Parathyroid adenoma (tissue), 2 donors: ENCODE results near the gene APC2.

Experiments used
- H2AFZ ChIP-seq: fragments of 300-600 bp; sonication (generic); one replicate; pipeline ENCODE4 v1.7.0; 2017; ENCODE audit warnings: antibody characterized with exemption, mild to moderate bottlenecking
- H3K27ac ChIP-seq: fragments of 300-600 bp; sonication (generic); one replicate; pipeline ENCODE4 v1.7.0; 2017
- H3K27me3 ChIP-seq: fragments of 300-600 bp; sonication (generic); one replicate; pipeline ENCODE4 v1.7.0; 2017; ENCODE audit warnings: low read length; ENCODE audit not compliant: control insufficient read depth, insufficient read depth
- H3K36me3 ChIP-seq: fragments of 300-600 bp; sonication (generic); one replicate; pipeline ENCODE4 v1.7.0; 2017; ENCODE audit warnings: low read length; ENCODE audit not compliant: control insufficient read depth, insufficient read depth
- H3K4me1 ChIP-seq: fragments of 300-600 bp; sonication (generic); one replicate; pipeline ENCODE4 v1.7.0; 2017; ENCODE audit warnings: control low read depth
- H3K4me2 ChIP-seq: fragments of 300-600 bp; sonication (generic); one replicate; pipeline ENCODE4 v1.7.0; 2017; ENCODE audit warnings: low read length
- H3K4me3 ChIP-seq: fragments of 300-600 bp; sonication (generic); one replicate; pipeline ENCODE4 v1.7.0; 2017; ENCODE audit warnings: low read depth, low read length
- H3K79me2 ChIP-seq: fragments of 300-600 bp; sonication (generic); one replicate; pipeline ENCODE4 v1.7.0; 2017; ENCODE audit warnings: control low read depth
- H3K9ac ChIP-seq: fragments of 300-600 bp; sonication (generic); one replicate; pipeline ENCODE4 v1.7.0; 2017; ENCODE audit warnings: mild to moderate bottlenecking
- H3K9me3 ChIP-seq: fragments of 300-600 bp; sonication (generic); one replicate; pipeline ENCODE4 v1.7.0; 2017; ENCODE audit warnings: low read length; ENCODE audit not compliant: control insufficient read depth
- CTCF ChIP-seq: fragments of 300-600 bp; sonication (generic); IDR thresholded peaks from one replicate; pipeline ENCODE4 v1.7.0; 2017; ENCODE audit warnings: antibody characterized with exemption, mild to moderate bottlenecking
- donor health status: primary hyperparathyroidism.

Gene APC2

GRCh38 chr19:1434577-1435060 is 15.3 kb upstream of the APC2 start:
- Histone ChIP-seq H2AFZ (no peak overlapping the region), H3K4me2 (no peak overlapping the region), H3K9ac (no peak overlapping the region), H3K4me1 (peaks cover 3% of the 10 kb centered on the region), H3K36me3 (no peaks in the 10 kb centered on the region), H3K79me2 (peaks cover 10% of the 10 kb centered on the region), H3K9me3 (no peaks in the 10 kb centered on the region), H3K4me3 (no peak overlapping the region), H3K27ac (no peak overlapping the region), H3K27me3 (no peaks in the 10 kb centered on the region)
- TF ChIP-seq CTCF = no peak

GRCh38 chr19:1435378-1435989 is 14.4 kb upstream of the APC2 start:
- no peak overlapping the region for H2AFZ ChIP-seq
- no peaks in the 10 kb centered on the region for H3K9me3 ChIP-seq
- H3K4me1 ChIP-seq = peaks cover 5% of the 10 kb centered on the region
- no peaks in the 10 kb centered on the region for H3K36me3 ChIP-seq
- H3K79me2 ChIP-seq = peaks cover 6% of the 10 kb centered on the region
- H3K27ac ChIP-seq = no peak overlapping the region
- H3K4me2 ChIP-seq = no peak overlapping the region
- H3K27me3 ChIP-seq = no peaks in the 10 kb centered on the region
- no peak overlapping the region for H3K9ac ChIP-seq
- no peak for TF ChIP-seq CTCF
- no peak overlapping the region for H3K4me3 ChIP-seq

- TF ChIP-seq CTCF = no peak
- Histone ChIP-seq H3K36me3 (no peaks in the 10 kb centered on the region), H3K4me1 (peaks cover 5% of the 10 kb centered on the region), H3K9ac (no peak overlapping the region), H3K27me3 (no peaks in the 10 kb centered on the region), H2AFZ (peak overlapping the region; percentile 93), H3K27ac (no peak overlapping the region), H3K79me2 (peaks cover 3% of the 10 kb centered on the region), H3K9me3 (no peaks in the 10 kb centered on the region), H3K4me3 (no peak overlapping the region), H3K4me2 (no peak overlapping the region)
These were observed 12.3 kb upstream of the APC2 start for GRCh38 chr19:1437609-1438008.

GRCh38 chr19:1438035-1438932 is 11.6 kb upstream of the APC2 start, which contains the start of gene RPS15:
TSS of gene RPS15 (plus strand) at chr19:1438396. CDS start at chr19:1438426, 30 bp downstream.
- peaks cover 5% of the 10 kb centered on the region for H3K4me1 ChIP-seq
- H3K9me3 ChIP-seq = no peaks in the 10 kb centered on the region
- peak within 1 kb of the TSS; percentile 85 for H3K27ac ChIP-seq
- H3K9ac ChIP-seq = peak within 1 kb of the TSS; percentile 88
- H3K4me3 ChIP-seq = peak within 1 kb of the TSS; percentile 83
- no peaks in the 10 kb centered on the region for H3K36me3 ChIP-seq
- H3K27me3 ChIP-seq = no peaks in the 10 kb centered on the region
- H2AFZ ChIP-seq = peak within 1 kb of the TSS; percentile 93
- peaks cover 3% of the 10 kb centered on the region for H3K79me2 ChIP-seq
- H3K4me2 ChIP-seq = peak within 1 kb of the TSS; percentile 94
- peak; percentile 98 for TF ChIP-seq CTCF
